Naive thymus-derived CD8-positive, alpha-beta T cell (primary cell): ENCODE data around the gene ARCN1. TPM values are rescaled to one million over a fixed set of nuclear protein-coding genes. Genes with fewer than 3 reads are reported as not detected.
"Not testable (repeated sequence)": the region's sequence is repeated elsewhere in the genome, so short reads cannot be mapped to it uniquely, and the experiment has no call there.

Source experiments
- ATAC-seq, 2 donors: fragments of 150-1000 bp; cut with Tn5 transposase in 1 of 2; sonication (Bioruptor Pico), chemical (Tn5 transposase) in 1 of 2; 1 replicate in 1 of 2; 2 replicates in 1 of 2; pipeline ENCODE4 v1.10.0; 2021; ENCODE audit warnings: mild to moderate bottlenecking in 2 of 2, moderate library complexity in 2 of 2
- POLR2A ChIA-PET: fragments of 350-600 bp; sonication (Branson Sonifier 250); formaldehyde crosslinking; loops from one replicate; lab custom pipeline; 2021; ENCODE audit warnings: antibody characterized with exemption; lab: Charles Lee
- DNase-seq, 10 donors: peaks; one replicate each; pipeline versions ENCODE4 v3.0.0 to v3.0.0-alpha.2; 2020 to 2022
- H3K27ac Mint-ChIP-seq, 10 donors: one replicate each; pipeline ENCODE4 v1.8.0; 2020 to 2022; ENCODE audit warnings: mild to moderate bottlenecking in 10 of 10, mixed read lengths in 10 of 10, moderate library complexity in 4 of 10, inconsistent platforms in 1 of 10
- H3K27me3 Mint-ChIP-seq, 5 donors: one replicate each; pipeline ENCODE4 v1.8.0; 2021 to 2022; ENCODE audit warnings: mixed read lengths in 5 of 5
- H3K36me3 Mint-ChIP-seq, 3 donors: one replicate each; pipeline ENCODE4 v1.8.0; 2020 to 2022; ENCODE audit warnings: mixed read lengths in 3 of 3, mild to moderate bottlenecking in 2 of 3, inconsistent platforms in 1 of 3
- H3K4me1 Mint-ChIP-seq, 4 donors: one replicate each; pipeline ENCODE4 v1.8.0; 2021 to 2022; ENCODE audit warnings: mixed read lengths in 4 of 4
- H3K4me3 Mint-ChIP-seq, 10 donors: one replicate each; pipeline ENCODE4 v1.8.0; 2020 to 2022; ENCODE audit warnings: mild to moderate bottlenecking in 10 of 10, mixed read lengths in 10 of 10, moderate library complexity in 6 of 10, inconsistent platforms in 1 of 10
- H3K9me3 Mint-ChIP-seq, 9 donors: one replicate each; pipeline ENCODE4 v1.8.0; 2020 to 2022; ENCODE audit warnings: mixed read lengths in 9 of 9, mild to moderate bottlenecking in 3 of 9, inconsistent platforms in 1 of 9, moderate library complexity in 1 of 9
- polyA plus RNA-seq, 3 donors: library from polyadenylated mRNA; unstranded; fragments of 300-500 nt; fragmentation: Illumina TruSeq; gene quantifications; one replicate each; pipeline ENCODE4 v1.2.3, GENCODE V29; 2021
- total RNA-seq, 8 experiments: library from RNA in 2 of 8; stranded (reverse) in 2 of 8; gene quantifications; one replicate each; pipeline ENCODE4 v1.2.3 and lab custom pipeline; 2021 to 2026

Gene ARCN1
- total and polyA plus RNA-seq, 5 experiments from 2014 or later: 106 to 138 (median 121) TPM

DNA sequence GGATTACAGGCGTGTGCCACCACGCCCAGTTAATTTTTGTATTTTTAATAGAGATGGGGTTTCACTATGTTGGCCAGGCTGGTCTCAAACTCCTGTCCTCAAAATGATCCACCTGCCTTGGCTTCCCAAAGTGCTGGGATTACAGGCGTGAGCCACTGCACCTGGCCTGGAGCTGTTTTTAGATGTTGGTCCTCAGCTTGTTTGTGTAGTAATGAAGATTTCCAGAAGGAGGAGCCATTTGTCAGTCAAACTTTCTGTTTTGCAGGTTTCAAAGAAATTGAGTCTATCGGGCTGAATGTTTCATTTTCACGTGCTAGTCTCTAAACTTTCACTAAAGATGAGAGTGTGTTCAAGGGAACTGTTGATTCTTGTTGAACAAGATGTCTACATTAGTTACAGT is 22.8 kb downstream of the ARCN1 start:
- Mint-ChIP-seq H3K36me3 (peaks cover 4 to 91% (median 9%) of the 10 kb centered on the region in 3 donors), H3K4me3 (peak overlapping the region in 2 of 10 donors; percentile 0 to 1), H3K4me1 (peaks cover 6 to 17% (median 11%) of the 10 kb centered on the region in 4 donors), H3K27ac (peak overlapping the region; percentile 2 to 84 (median 60))
- not testable (repeated sequence) for H3K27me3 Mint-ChIP-seq, H3K9me3 Mint-ChIP-seq
- POLR2A ChIA-PET: interaction anchor here (0.6 to 1.5 kb wide), 4 partner anchors 13 to 196 kb away, joined by 3 to 8 read pairs (median 4); partner anchors contain the start of genes DDX6 and PHLDB1
- peak; percentile 74 to 77 for ATAC-seq
- DNase-seq: peak in 6 of 10 donors; percentile 13 to 76 (median 56)

- Mint-ChIP-seq H3K4me1 (peaks cover 6 to 17% (median 11%) of the 10 kb centered on the region in 4 donors), H3K36me3 (peaks cover 4 to 90% (median 9%) of the 10 kb centered on the region in 3 donors), H3K4me3 (no peak overlapping the region), H3K9me3 (no peaks in the 10 kb centered on the region), H3K27ac (peak overlapping the region; percentile 33 to 88 (median 72)), H3K27me3 (no peaks in the 10 kb centered on the region)
- ATAC-seq (no peak), DNase-seq (no peak)
- POLR2A ChIA-PET: no interaction called here
These were observed 24.3 kb downstream of the ARCN1 start for GRCh38 chr11:118596224-118597146.

- no peak for DNase-seq
- POLR2A ChIA-PET: interaction anchor here (0.6 to 1.9 kb wide), 3 partner anchors 9 to 15 kb away, joined by 3 to 6 read pairs (median 4); no protein-coding TSS in a partner anchor
These were observed 25.3 kb downstream of the ARCN1 start for GRCh38 chr11:118597556-118597955.

DNA sequence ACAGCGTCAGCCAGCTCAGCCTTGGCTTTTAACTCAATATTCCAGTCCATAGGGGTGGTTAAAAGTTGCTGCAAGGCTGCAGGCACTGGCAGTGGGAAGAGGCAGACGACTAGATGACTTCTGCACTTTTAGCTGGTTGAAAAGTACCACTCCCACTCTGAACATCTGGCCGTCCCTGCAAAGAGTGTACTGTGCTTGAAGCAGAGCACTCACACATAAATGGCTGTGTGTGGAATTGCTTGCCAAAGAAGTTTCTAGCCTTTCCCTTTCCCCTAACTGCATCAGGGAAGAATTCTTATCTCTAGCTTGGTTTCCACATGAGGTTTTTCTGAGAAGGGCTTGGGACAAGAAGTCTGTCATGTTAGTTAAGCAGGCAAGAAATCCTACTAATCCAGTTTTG is 30.1 kb downstream of the ARCN1 start:
- POLR2A ChIA-PET: interaction anchor here (1.2 kb wide), 1 partner anchor 10 kb away, joined by 3 read pairs; no protein-coding TSS in a partner anchor
- H3K4me1 Mint-ChIP-seq: peaks cover 4 to 7% (median 6%) of the 10 kb centered on the region in 4 donors
- H3K27ac Mint-ChIP-seq: peak overlapping the region in 5 of 10 donors; percentile 7 to 70 (median 66)
- DNase-seq: no peak
- H3K4me3 Mint-ChIP-seq: no peak overlapping the region
- H3K36me3 Mint-ChIP-seq: peaks cover 0 to 57% (median 0%) of the 10 kb centered on the region in 3 donors
- H3K27me3 Mint-ChIP-seq: no peaks in the 10 kb centered on the region
- no peak for ATAC-seq
- no peaks in the 10 kb centered on the region for H3K9me3 Mint-ChIP-seq

More at GRCh38 chr11:118597556-118597955, 25.3 kb downstream of the ARCN1 start:
- H3K36me3 Mint-ChIP-seq: peaks cover 4 to 91% (median 8%) of the 10 kb centered on the region in 3 donors
- H3K9me3 Mint-ChIP-seq: no peaks in the 10 kb centered on the region
- no peak for ATAC-seq
- peak overlapping the region in 4 of 10 donors; percentile 16 to 74 (median 28) for H3K27ac Mint-ChIP-seq
- H3K4me1 Mint-ChIP-seq: peaks cover 6 to 17% (median 11%) of the 10 kb centered on the region in 4 donors
- no peak overlapping the region for H3K4me3 Mint-ChIP-seq
- no peaks in the 10 kb centered on the region for H3K27me3 Mint-ChIP-seq

DNA sequence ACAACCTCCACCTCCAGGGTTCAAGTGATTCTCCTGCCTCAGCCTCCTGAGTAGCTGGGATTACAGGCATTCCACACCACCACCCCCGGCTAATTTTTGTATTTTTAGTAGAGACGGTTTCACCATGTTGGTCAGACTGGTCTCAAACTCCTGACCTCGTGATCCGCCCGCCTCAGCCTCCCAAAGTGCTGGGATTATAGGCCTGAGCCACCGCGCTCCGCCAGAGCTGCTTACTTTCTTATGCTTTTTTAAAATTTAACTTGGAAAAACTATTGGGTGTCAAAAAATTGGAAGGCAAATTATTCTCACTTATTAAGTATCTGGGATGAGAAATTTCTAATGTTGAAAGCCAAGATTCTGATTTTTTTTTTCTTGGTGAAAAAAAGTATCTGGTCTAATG is 31.5 kb downstream of the ARCN1 start:
- DNase-seq, H3K9me3 Mint-ChIP-seq, ATAC-seq, POLR2A ChIA-PET, H3K4me3 Mint-ChIP-seq, H3K27me3 Mint-ChIP-seq: not testable (repeated sequence)
- peak overlapping the region in 3 of 10 donors; percentile 7 to 48 (median 34) for H3K27ac Mint-ChIP-seq
- peaks cover 0 to 45% (median 0%) of the 10 kb centered on the region in 3 donors for H3K36me3 Mint-ChIP-seq
- H3K4me1 Mint-ChIP-seq: peaks cover 6 to 11% (median 8%) of the 10 kb centered on the region in 4 donors

- peak overlapping the region in 6 of 10 donors; percentile 1 to 69 (median 37) for H3K27ac Mint-ChIP-seq
- peaks cover 0 to 8% (median 0%) of the 10 kb centered on the region in 5 donors for H3K27me3 Mint-ChIP-seq
- no peaks in the 10 kb centered on the region for H3K9me3 Mint-ChIP-seq
- no peak overlapping the region for H3K4me3 Mint-ChIP-seq
- POLR2A ChIA-PET: no interaction called here
- DNase-seq (no peak), ATAC-seq (no peak)
- peaks cover 14 to 19% (median 16%) of the 10 kb centered on the region in 4 donors for H3K4me1 Mint-ChIP-seq
- peaks cover 0 to 36% (median 0%) of the 10 kb centered on the region in 3 donors for H3K36me3 Mint-ChIP-seq
These were observed 32.4 kb downstream of the ARCN1 start for GRCh38 chr11:118604566-118604965.

DNA sequence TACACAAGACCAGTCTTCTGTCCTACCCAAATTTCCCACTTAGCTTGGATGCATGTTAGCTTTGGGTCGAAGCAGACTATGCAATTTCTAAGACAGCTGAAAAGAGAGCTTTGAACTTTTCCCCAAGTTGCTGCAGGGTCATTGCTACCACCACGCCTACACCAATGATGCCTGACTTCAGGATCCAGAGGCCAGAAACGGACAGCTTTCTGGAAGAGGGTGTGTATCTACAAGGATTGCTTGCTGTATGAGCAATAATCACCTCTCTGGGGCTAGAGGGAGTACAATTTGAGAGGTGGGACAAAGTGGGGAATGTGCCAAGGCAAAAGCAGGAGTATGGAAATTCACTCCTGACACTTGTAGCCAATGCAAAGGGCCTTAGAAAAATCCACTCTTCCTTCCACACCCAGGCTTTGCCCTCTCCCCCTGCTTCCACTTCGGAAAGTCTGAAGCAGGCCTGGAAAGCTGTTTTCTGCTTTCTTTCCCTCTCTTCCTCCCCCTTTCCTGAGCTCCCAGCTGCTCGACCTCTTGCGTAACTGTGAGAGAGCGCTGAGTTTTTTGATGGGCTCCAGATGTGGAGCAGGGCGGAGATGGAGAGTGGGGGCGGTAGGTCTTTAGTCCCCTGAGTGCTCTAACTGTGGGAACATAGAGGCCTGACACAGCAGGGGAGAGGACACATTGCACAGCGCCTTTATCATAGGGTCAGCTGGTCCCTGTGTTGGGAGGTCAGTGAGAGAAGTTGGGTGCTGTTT is 33.1 kb downstream of the ARCN1 start:
- DNase-seq (no peak), ATAC-seq (no peak)
- H3K27me3 Mint-ChIP-seq: peaks cover 0 to 11% (median 0%) of the 10 kb centered on the region in 5 donors
- H3K27ac Mint-ChIP-seq: peak overlapping the region in 7 of 10 donors; percentile 25 to 74 (median 40)
- POLR2A ChIA-PET: interaction anchor here (1.5 kb wide), 1 partner anchor 33 kb away, joined by 4 read pairs; the partner anchor contains the start of gene ARCN1
- peak overlapping the region in 1 of 10 donors; percentile 36 for H3K4me3 Mint-ChIP-seq
- peaks cover 0 to 29% (median 0%) of the 10 kb centered on the region in 3 donors for H3K36me3 Mint-ChIP-seq
- H3K4me1 Mint-ChIP-seq: peaks cover 17 to 27% (median 21%) of the 10 kb centered on the region in 4 donors
- no peaks in the 10 kb centered on the region for H3K9me3 Mint-ChIP-seq

- Mint-ChIP-seq H3K27ac (peak overlapping the region in 7 of 10 donors; percentile 81 to 95 (median 86)), H3K4me1 (peaks cover 20 to 33% (median 26%) of the 10 kb centered on the region in 4 donors), H3K27me3 (peaks cover 0 to 14% (median under 1%) of the 10 kb centered on the region in 5 donors), H3K4me3 (peak overlapping the region; percentile 48 to 87 (median 71)), H3K36me3 (peaks cover 0 to 20% (median 0%) of the 10 kb centered on the region in 3 donors), H3K9me3 (no peaks in the 10 kb centered on the region)
- POLR2A ChIA-PET: interaction anchor here (0.5 to 1.8 kb wide), 5 partner anchors 8 to 308 kb away, joined by 3 to 5 read pairs (median 3); partner anchors contain the start of gene ARCN1
- no peak for ATAC-seq
- DNase-seq: no peak
These were observed 34.1 kb downstream of the ARCN1 start for GRCh38 chr11:118606157-118606843.

DNA sequence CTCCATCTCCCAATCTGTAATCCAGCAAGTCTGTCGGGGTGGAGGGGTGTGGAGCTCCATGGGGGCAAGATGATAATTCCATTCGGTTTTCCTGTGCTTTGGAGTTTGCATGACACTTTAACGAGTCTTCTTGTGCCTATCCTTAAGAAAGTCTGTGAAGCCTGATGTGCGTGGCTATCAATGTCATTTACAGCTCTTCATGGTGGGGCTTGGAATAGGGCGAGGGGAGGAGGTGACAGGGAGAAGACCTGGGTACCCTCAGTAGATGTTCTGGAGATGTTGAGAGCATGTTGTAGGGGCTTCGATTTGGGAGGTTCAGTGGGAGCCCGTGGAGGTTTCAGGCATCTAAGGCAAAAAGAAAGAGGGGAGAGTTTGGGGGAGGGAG is 34.6 kb downstream of the ARCN1 start:
- POLR2A ChIA-PET: interaction anchor here (0.8 to 1.8 kb wide), 4 partner anchors 8 to 307 kb away, joined by 3 to 5 read pairs (median 4); partner anchors contain the start of gene ARCN1
- Mint-ChIP-seq H3K9me3 (no peaks in the 10 kb centered on the region), H3K36me3 (peaks cover 0 to 14% (median 0%) of the 10 kb centered on the region in 3 donors), H3K27ac (peak overlapping the region in 8 of 10 donors; percentile 16 to 95 (median 84)), H3K4me1 (peaks cover 21 to 35% (median 26%) of the 10 kb centered on the region in 4 donors), H3K27me3 (peaks cover 0 to 15% (median 1%) of the 10 kb centered on the region in 5 donors), H3K4me3 (peak overlapping the region; percentile 48 to 87 (median 71))
- ATAC-seq: no peak
- no peak for DNase-seq

DNA sequence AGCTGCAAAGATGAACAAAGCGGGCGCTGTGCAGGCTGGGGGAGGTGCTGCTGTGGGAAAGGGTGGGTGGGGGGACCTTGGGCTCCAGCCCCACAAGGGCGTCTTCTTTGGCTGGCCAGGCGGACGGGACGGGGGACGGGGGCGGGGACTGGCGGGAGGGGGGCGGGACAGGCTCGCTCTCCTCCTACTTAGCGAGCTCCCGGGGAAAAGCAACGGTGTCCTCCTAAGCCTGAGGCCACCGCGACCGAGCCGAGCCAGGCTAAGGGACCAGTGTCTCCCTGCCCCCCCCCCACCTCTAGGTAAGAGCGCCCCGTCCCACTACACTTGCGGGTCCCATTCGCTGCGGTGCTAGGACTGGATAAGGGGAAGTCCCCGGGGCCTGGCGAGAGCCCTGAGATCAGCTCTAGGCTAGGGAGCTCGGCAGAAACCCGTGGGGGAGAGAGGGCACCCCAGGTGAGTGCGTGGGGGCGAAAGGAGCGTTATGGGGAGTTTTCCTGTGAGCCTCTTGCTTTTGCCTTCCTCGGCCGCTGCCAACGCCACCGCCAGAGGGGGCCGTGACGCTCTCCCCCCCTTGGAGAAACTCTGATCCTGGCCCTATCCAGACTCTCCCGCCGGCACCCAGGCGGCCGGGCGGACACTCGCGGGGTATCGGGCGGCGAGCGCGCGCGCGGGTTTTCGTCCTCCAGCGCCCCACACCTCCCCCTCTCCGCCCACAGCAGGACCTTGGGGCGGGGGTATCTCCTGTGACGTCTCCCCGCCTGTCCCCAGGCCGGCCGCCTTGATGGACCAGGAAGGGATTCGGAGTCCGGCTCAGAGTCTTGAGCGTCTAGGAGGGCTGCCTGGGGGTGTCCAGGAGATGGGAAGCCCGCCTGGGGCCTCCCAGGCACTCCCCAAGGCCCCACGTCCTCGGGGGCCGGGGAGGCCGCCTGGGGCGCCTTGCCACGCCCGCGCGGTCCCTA is 35.5 kb downstream of the ARCN1 start, which contains the start of gene PHLDB1:
Gene PHLDB1, plus strand, starts transcription at position 215 of the 959 bp plus-strand sequence. CDS start 6,222 bp downstream, outside the sequence.
- no peaks in the 10 kb centered on the region for H3K9me3 Mint-ChIP-seq
- H3K27ac Mint-ChIP-seq: peak within 1 kb of the TSS; percentile 16 to 95 (median 90)
- peaks cover 0 to 6% (median 0%) of the 10 kb centered on the region in 3 donors for H3K36me3 Mint-ChIP-seq
- H3K4me1 Mint-ChIP-seq: peaks cover 21 to 35% (median 26%) of the 10 kb centered on the region in 4 donors
- POLR2A ChIA-PET: interaction anchor here (0.6 to 1.8 kb wide), 9 partner anchors 7 to 333 kb away, joined by 3 to 5 read pairs (median 3); no protein-coding TSS in a partner anchor
- H3K27me3 Mint-ChIP-seq: peaks cover 0 to 15% (median 1%) of the 10 kb centered on the region in 5 donors
- peak; percentile 10 to 23 for ATAC-seq
- peak within 1 kb of the TSS; percentile 74 to 92 (median 87) for H3K4me3 Mint-ChIP-seq
- peak in 9 of 10 donors; percentile 18 to 75 (median 45) for DNase-seq
